Endothelial cell of umbilical vein (primary cell): Measurements from ENCODE around the gene SYNDIG1.

Experiments used
- EZH2 ChIP-seq: IDR thresholded peaks from 2 replicates; pipeline ENCODE4 v1.6.1; 2012; ENCODE audit warnings: borderline replicate concordance, low read depth, mild to moderate bottlenecking, moderate library complexity, low read length, inconsistent platforms; ENCODE audit not compliant: severe bottlenecking
- FOS ChIP-seq: IDR thresholded peaks from 2 replicates; pipeline ENCODE4 v1.6.1; 2011; ENCODE audit warnings: mild to moderate bottlenecking, low read length, moderate library complexity, borderline replicate concordance; ENCODE audit not compliant: insufficient read depth
- MYC ChIP-seq: IDR thresholded peaks from one replicate; pipeline ENCODE4 v1.6.1; 2011; ENCODE audit warnings: mild to moderate bottlenecking, low read depth, low read length
- TF ChIP-seq, protein P1 (sequence below), 2 donors: IDR thresholded peaks; 1 replicate in 1 of 2; 2 replicates in 1 of 2; pipeline ENCODE4 v1.5.1; 2011; ENCODE audit warnings: low read length in 2 of 2, mild to moderate bottlenecking in 2 of 2, moderate library complexity in 2 of 2, control low read depth in 1 of 2, inconsistent platforms in 1 of 2, low read depth in 1 of 2; ENCODE audit not compliant: insufficient read depth in 1 of 2; ENCODE audit errors: extremely low read depth in 1 of 2

DNA sequence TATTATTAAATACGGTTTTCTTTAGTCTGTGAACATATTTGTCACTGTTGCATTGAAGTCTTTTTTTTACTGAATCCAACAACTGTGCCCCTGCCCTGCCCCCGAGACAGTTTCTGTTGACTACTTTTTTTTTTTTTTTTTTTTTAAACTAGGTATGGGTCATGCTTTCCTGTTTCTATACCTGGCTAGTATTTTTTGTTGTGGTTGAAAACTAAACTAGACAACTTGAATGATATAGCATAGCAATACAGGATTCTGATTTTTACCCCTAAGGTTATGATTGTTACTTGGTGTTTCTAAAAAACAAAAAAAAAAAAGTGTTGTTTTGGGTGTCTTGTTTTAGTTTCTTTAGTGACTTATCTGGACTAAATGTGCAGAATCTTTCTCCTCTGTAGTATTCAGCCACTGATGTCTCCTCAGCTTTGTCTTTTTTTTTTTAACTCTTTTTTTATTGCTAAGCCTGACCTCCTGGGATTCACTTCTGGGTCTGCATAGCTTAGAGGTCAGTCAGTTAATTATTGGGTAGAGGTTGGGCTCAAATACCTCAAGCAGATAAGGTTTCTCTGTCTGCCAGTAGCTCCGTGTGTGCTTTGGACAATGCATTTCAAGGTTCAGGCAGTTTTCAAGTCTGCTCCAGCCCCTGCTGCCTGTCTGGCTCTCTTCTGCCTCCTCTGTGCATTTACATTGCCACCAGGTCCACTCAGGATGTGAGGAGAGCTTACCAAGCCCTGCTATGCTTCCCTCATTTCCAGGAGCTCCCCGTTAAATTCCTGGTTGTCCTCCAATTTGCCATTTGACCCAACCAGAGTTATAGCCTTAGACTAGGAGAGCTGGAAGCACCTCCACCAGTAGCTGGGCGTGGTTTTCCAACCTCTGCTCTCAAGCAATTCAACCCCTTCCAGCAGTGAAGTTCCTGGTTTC is 91.4 kb downstream of the SYNDIG1 start:
- TF ChIP-seq, protein P1, sequence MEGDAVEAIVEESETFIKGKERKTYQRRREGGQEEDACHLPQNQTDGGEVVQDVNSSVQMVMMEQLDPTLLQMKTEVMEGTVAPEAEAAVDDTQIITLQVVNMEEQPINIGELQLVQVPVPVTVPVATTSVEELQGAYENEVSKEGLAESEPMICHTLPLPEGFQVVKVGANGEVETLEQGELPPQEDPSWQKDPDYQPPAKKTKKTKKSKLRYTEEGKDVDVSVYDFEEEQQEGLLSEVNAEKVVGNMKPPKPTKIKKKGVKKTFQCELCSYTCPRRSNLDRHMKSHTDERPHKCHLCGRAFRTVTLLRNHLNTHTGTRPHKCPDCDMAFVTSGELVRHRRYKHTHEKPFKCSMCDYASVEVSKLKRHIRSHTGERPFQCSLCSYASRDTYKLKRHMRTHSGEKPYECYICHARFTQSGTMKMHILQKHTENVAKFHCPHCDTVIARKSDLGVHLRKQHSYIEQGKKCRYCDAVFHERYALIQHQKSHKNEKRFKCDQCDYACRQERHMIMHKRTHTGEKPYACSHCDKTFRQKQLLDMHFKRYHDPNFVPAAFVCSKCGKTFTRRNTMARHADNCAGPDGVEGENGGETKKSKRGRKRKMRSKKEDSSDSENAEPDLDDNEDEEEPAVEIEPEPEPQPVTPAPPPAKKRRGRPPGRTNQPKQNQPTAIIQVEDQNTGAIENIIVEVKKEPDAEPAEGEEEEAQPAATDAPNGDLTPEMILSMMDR (IDR thresholded peaks at IDR 0.05; ENCODE audit: extremely low read depth in 1 of 2, insufficient read depth in 1 of 2, low read depth in 1 of 2, low read length in 2 of 2): no peak
- TF ChIP-seq EZH2 (no peak), MYC (no peak), FOS (no peak)
